BLaER1 (cell line): ENCODE results near the gene IMP4.

ENCODE experiments used
- H3K27ac ChIP-seq: shearing (Covaris generic); formaldehyde crosslinking; 2 replicates; pipeline ENCODE4 v1.8.1; 2022
- H3K27me3 ChIP-seq: shearing (Covaris generic); formaldehyde crosslinking; 2 replicates; pipeline ENCODE4 v1.8.1; 2022
- H3K36me3 ChIP-seq: shearing (Covaris generic); formaldehyde crosslinking; 2 replicates; pipeline ENCODE4 v1.8.1; 2022
- H3K4me1 ChIP-seq: shearing (Covaris generic); formaldehyde crosslinking; 2 replicates; pipeline ENCODE4 v1.8.1; 2022
- H3K4me2 ChIP-seq: shearing (Covaris generic); formaldehyde crosslinking; 2 replicates; pipeline ENCODE4 v1.8.1; 2022
- H3K4me3 ChIP-seq: shearing (Covaris generic); formaldehyde crosslinking; 2 replicates; pipeline ENCODE4 v1.8.1; 2022
- H3K9ac ChIP-seq: shearing (Covaris generic); formaldehyde crosslinking; 2 replicates; pipeline ENCODE4 v1.8.1; 2022
- H3K9me3 ChIP-seq: shearing (Covaris generic); formaldehyde crosslinking; 2 replicates; pipeline ENCODE4 v1.8.1; 2022
- H4K20me1 ChIP-seq: shearing (Covaris generic); formaldehyde crosslinking; 2 replicates; pipeline ENCODE4 v1.8.1; 2022
- Cebpa-rat ChIP-seq: shearing (Covaris generic); IDR thresholded peaks from 2 replicates; pipeline ENCODE4 v1.8.1; 2022

The IMP4 gene

GRCh38 chr2:130336150-130336876 lies 6.4 kb upstream of the IMP4 start:
- Histone ChIP-seq H3K4me3 (no peak overlapping the region), H3K36me3 (peaks cover 33% of the 10 kb centered on the region), H3K4me2 (0 out of 2 replicates have a peak overlapping the region, but pooled peaks have one; percentile 45), H3K9ac (no peak overlapping the region), H3K27me3 (no peaks in the 10 kb centered on the region), H4K20me1 (no peaks in the 10 kb centered on the region), H3K9me3 (peaks cover 12% of the 10 kb centered on the region), H3K27ac (no peak overlapping the region), H3K4me1 (peaks cover 17% of the 10 kb centered on the region)
- TF ChIP-seq Cebpa-rat: no peak

GRCh38 chr2:130336877-130337734 lies 5.6 kb upstream of the IMP4 start:
- Histone ChIP-seq H3K9ac (no peak overlapping the region), H3K4me2 (peak overlapping the region; percentile 45), H4K20me1 (no peaks in the 10 kb centered on the region), H3K4me3 (no peak overlapping the region), H3K27me3 (no peaks in the 10 kb centered on the region), H3K27ac (no peak overlapping the region), H3K36me3 (peaks cover 33% of the 10 kb centered on the region), H3K4me1 (peaks cover 20% of the 10 kb centered on the region), H3K9me3 (peaks cover 12% of the 10 kb centered on the region)
- no peak for TF ChIP-seq Cebpa-rat

- H3K4me1 ChIP-seq: peaks cover 20% of the 10 kb centered on the region
- H4K20me1 ChIP-seq: no peaks in the 10 kb centered on the region
- no peak overlapping the region for H3K4me2 ChIP-seq
- no peak for TF ChIP-seq Cebpa-rat
- H3K36me3 ChIP-seq: peaks cover 33% of the 10 kb centered on the region
- H3K9me3 ChIP-seq: peaks cover 12% of the 10 kb centered on the region
- H3K27me3 ChIP-seq: no peaks in the 10 kb centered on the region
- no peak overlapping the region for H3K4me3 ChIP-seq
- H3K9ac ChIP-seq: no peak overlapping the region
- no peak overlapping the region for H3K27ac ChIP-seq
These were observed 4.9 kb upstream of the IMP4 start for GRCh38 chr2:130337735-130338325.

- Histone ChIP-seq H3K9me3 (peaks cover 12% of the 10 kb centered on the region), H4K20me1 (peaks cover 9% of the 10 kb centered on the region), H3K36me3 (peaks cover 33% of the 10 kb centered on the region), H3K4me3 (no peak overlapping the region), H3K9ac (no peak overlapping the region), H3K4me1 (peaks cover 24% of the 10 kb centered on the region), H3K4me2 (no peak overlapping the region), H3K27ac (no peak overlapping the region), H3K27me3 (no peaks in the 10 kb centered on the region)
- no peak for TF ChIP-seq Cebpa-rat
These were observed 3.8 kb upstream of the IMP4 start for GRCh38 chr2:130338793-130339345.

- Histone ChIP-seq H3K9ac (no peak overlapping the region), H3K36me3 (peaks cover 44% of the 10 kb centered on the region), H3K27me3 (no peaks in the 10 kb centered on the region), H3K27ac (no peak overlapping the region), H4K20me1 (peaks cover 21% of the 10 kb centered on the region), H3K4me2 (peak overlapping the region; percentile 84; the same call in 1 of the 2 replicates), H3K4me3 (no peak overlapping the region), H3K4me1 (peaks cover 34% of the 10 kb centered on the region), H3K9me3 (peaks cover 9% of the 10 kb centered on the region)
- no peak for TF ChIP-seq Cebpa-rat
These were observed 2.6 kb upstream of the IMP4 start for GRCh38 chr2:130339885-130340745.

GRCh38 chr2:130341562-130342019 lies 1.1 kb upstream of the IMP4 start:
- Histone ChIP-seq H3K4me1 (peaks cover 34% of the 10 kb centered on the region), H3K9ac (peak overlapping the region; percentile 90), H3K27ac (peak overlapping the region; percentile 87), H3K36me3 (peaks cover 59% of the 10 kb centered on the region), H3K27me3 (no peaks in the 10 kb centered on the region), H4K20me1 (peaks cover 36% of the 10 kb centered on the region), H3K4me3 (peak overlapping the region; percentile 85), H3K9me3 (no peaks in the 10 kb centered on the region), H3K4me2 (peak overlapping the region; percentile 84)
- TF ChIP-seq Cebpa-rat: no peak

- no peaks in the 10 kb centered on the region for H3K27me3 ChIP-seq
- H3K4me2 ChIP-seq: peak overlapping the region; percentile 84
- peaks cover 40% of the 10 kb centered on the region for H4K20me1 ChIP-seq
- peaks cover 32% of the 10 kb centered on the region for H3K4me1 ChIP-seq
- H3K4me3 ChIP-seq: peak overlapping the region; percentile 85
- H3K27ac ChIP-seq: peak overlapping the region; percentile 87
- no peak for TF ChIP-seq Cebpa-rat
- H3K36me3 ChIP-seq: peaks cover 64% of the 10 kb centered on the region
- H3K9ac ChIP-seq: peak overlapping the region; percentile 90
- no peaks in the 10 kb centered on the region for H3K9me3 ChIP-seq
These were observed 621 bp upstream of the IMP4 start for GRCh38 chr2:130342020-130342532.

- TF ChIP-seq Cebpa-rat: no peak
- H3K36me3 ChIP-seq: peaks cover 66% of the 10 kb centered on the region
These were observed 1.9 kb downstream of the IMP4 start for GRCh38 chr2:130344578-130344977.

More at GRCh38 chr2:130344578-130344977, 1.9 kb downstream of the IMP4 start:
- H3K4me3 ChIP-seq: peak overlapping the region; percentile 85
- H3K9ac ChIP-seq: no peak overlapping the region
- H4K20me1 ChIP-seq: peaks cover 62% of the 10 kb centered on the region
- H3K27ac ChIP-seq: no peak overlapping the region
- H3K9me3 ChIP-seq: no peaks in the 10 kb centered on the region
- H3K4me1 ChIP-seq: peaks cover 27% of the 10 kb centered on the region
- H3K4me2 ChIP-seq: peak overlapping the region; percentile 93
- H3K27me3 ChIP-seq: no peaks in the 10 kb centered on the region
